ENCODE results near the gene GLDN. TPM values are rescaled to one million over a fixed set of nuclear protein-coding genes. Genes with fewer than 3 reads are reported as not detected.
"Not testable (repeated sequence)": the region's sequence is repeated elsewhere in the genome, so short reads cannot be mapped to it uniquely, and the experiment has no call there.

The GLDN gene
- total RNA-seq, 2 donors from 2014 or later: 1.9 to 9.4 TPM

DNA sequence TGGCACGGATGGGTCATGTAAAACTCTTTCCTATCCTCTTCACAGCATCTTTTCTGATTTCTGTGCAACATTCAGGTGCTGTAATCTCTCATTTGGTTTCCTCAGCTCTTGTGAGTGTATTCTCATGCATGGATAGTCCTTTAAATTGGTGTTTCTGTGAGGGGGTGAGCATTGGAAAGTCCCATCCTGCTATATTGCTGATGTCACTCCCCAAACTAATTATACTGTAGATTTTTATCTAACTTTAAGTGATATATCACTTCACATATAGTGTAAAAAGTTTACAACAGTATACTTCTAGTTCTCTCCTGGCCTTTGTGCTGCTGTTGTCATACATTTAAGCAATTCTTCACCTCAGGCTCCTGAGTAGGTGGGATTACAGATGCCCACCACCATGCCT is 102.7 kb downstream of the GLDN start:
- peaks cover 8% of the 10 kb centered on the region for H3K36me3 ChIP-seq
- H3K27ac ChIP-seq: no peak overlapping the region
- H3K4me1 ChIP-seq: no peaks in the 10 kb centered on the region
- H3K9me3 ChIP-seq: no peaks in the 10 kb centered on the region
- TF ChIP-seq, protein P1, sequence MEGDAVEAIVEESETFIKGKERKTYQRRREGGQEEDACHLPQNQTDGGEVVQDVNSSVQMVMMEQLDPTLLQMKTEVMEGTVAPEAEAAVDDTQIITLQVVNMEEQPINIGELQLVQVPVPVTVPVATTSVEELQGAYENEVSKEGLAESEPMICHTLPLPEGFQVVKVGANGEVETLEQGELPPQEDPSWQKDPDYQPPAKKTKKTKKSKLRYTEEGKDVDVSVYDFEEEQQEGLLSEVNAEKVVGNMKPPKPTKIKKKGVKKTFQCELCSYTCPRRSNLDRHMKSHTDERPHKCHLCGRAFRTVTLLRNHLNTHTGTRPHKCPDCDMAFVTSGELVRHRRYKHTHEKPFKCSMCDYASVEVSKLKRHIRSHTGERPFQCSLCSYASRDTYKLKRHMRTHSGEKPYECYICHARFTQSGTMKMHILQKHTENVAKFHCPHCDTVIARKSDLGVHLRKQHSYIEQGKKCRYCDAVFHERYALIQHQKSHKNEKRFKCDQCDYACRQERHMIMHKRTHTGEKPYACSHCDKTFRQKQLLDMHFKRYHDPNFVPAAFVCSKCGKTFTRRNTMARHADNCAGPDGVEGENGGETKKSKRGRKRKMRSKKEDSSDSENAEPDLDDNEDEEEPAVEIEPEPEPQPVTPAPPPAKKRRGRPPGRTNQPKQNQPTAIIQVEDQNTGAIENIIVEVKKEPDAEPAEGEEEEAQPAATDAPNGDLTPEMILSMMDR (IDR thresholded peaks at IDR 0.05): no peak
- no peaks in the 10 kb centered on the region for H3K27me3 ChIP-seq
- DNase-seq (ENCODE audit: low spot score): no peak
- no peak overlapping the region for H3K4me3 ChIP-seq

DNA sequence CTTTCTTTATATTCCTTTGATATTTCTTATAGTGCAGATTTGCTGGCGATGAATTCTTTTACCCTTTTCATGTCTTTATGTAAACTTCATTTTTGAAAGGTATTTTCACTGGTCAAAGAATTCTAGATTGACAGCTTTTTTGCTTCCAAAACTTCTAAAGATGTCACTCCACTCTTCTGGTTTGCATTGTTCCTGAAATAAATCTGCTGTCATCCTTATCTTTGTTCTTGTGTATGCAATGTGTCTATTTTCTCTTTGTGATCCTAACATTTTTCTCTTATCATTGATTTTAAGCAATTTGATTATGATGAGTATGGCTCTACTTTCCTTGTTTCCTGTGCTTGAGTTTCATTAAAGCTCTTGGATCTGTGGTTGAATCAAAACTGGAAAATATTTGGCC is 103.4 kb downstream of the GLDN start:
- TF ChIP-seq, protein P1 (IDR thresholded peaks at IDR 0.05): no peak
- no peak for DNase-seq (ENCODE audit: low spot score)
- H3K27ac ChIP-seq: no peak overlapping the region
- no peaks in the 10 kb centered on the region for H3K27me3 ChIP-seq
- H3K9me3 ChIP-seq: no peaks in the 10 kb centered on the region
- H3K36me3 ChIP-seq: peaks cover 15% of the 10 kb centered on the region
- H3K4me3 ChIP-seq: no peak overlapping the region
- H3K4me1 ChIP-seq: no peaks in the 10 kb centered on the region

DNA sequence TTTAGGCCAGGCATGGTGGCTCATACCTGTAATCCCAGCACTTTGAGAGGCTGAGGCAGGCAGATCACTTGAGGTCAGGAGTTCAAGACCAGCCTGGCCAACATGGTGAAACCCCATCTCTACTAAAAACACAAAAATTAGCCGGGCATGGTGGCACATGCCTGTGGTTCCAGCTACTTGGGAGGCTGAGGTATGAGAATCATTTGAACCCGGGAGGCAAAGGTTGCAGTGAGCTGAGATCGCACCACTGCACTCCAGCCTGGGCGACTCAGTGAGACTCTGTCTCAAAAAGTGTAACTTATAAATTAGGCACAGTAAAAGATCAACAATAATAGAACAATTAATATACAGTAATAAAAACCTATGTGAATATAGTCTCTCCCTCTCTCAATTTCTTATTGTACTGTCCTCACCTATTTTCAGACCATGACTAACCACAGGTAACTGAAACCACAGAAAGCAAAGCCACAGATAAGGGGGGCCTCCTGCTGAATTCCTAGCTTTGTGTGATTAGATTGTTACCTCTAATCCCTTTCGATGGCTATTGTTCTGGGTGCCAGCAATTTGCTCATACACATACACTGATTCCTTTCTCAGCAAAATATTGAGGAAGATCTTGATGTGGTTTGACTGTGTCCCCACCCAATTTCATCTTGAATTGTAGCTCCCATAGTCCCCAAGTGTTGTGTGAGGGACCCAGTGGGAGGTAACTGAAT is 104.7 kb downstream of the GLDN start:
- not testable (repeated sequence) for H3K9me3 ChIP-seq; DNase-seq (ENCODE audit: low spot score); H3K4me3 ChIP-seq; H3K27ac ChIP-seq; H3K27me3 ChIP-seq; H3K4me1 ChIP-seq
- H3K36me3 ChIP-seq: peaks cover 18% of the 10 kb centered on the region

DNA sequence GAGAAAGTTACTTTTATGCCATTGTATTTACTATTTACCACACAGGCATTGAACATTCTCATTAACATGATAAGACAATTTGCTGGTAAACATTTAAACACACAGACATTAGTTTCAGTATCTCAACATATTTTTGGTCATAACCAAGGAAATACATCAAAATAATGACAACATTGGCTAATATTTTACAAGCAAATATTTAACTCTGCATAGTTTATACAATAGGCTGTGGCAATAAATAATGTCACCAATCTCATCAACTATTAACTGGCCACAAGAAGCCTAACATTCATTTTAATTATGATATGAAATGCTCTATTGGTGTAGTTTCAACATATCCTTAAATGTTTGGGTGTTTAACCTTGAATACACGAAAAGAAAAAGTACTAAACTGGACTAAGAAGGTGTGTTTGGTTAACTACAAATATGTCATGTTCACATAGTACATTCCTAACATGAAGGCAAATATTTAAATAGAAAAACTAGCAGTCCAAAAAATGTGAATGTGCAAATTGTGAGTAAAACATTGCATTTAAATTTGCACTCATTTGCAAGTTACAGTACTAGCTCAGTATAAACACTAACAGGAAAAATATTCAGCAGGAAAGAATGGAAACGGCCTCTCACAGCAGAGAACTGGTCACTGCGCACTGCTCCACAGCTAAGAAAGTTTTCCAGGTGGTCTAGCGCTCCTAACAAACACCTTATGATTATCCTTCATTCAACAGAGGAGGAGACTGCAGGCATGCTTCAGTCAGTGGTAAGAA is 106.6 kb downstream of the GLDN start:
- H3K4me1 ChIP-seq: no peaks in the 10 kb centered on the region
- DNase-seq (ENCODE audit: low spot score): no peak
- no peaks in the 10 kb centered on the region for H3K27me3 ChIP-seq
- H3K9me3 ChIP-seq: no peaks in the 10 kb centered on the region
- TF ChIP-seq, protein P1 (IDR thresholded peaks at IDR 0.05): no peak
- no peak overlapping the region for H3K4me3 ChIP-seq
- no peak overlapping the region for H3K27ac ChIP-seq
- H3K36me3 ChIP-seq: peaks cover 18% of the 10 kb centered on the region

DNA sequence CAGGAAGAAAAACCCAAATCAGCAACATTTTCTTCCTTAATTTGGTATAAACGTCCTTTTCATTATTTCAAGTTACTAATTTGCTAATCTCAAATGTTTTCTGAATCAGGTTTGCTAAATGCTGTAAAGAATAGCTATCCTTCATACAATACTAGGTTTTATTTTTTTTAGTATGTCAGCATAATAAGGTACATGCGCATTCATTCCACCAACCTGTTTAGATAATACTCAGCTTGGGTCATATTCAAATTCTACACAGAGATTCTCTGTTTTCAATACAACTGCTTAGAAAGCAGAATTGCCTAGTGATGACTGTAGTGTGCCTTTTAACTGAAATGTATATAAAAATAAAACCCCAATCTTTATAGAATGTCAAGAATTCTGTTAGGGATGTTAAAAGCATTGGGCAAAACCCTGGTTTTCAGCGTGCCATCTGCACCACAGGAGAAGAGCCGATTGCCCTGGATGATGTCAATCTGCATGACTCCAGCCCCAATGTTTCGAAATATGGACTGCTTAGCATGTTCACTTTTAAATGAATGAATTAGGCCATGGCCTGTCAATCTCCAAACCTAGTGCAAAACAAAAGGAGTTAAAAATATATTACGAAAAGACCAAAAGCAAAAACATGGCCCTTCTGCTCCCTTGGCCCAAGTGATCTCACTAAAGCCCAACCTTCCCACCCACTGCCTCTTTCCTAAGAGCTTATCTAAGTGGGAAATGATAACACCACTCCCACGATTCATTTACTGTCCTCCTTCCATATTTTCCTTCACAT is 107.4 kb downstream of the GLDN start:
- TF ChIP-seq, protein P1 (IDR thresholded peaks at IDR 0.05): no peak
- H3K27ac ChIP-seq: no peak overlapping the region
- H3K4me1 ChIP-seq: no peaks in the 10 kb centered on the region
- peaks cover 18% of the 10 kb centered on the region for H3K36me3 ChIP-seq
- H3K9me3 ChIP-seq: no peaks in the 10 kb centered on the region
- no peak for DNase-seq (ENCODE audit: low spot score)
- H3K4me3 ChIP-seq: no peak overlapping the region
- no peaks in the 10 kb centered on the region for H3K27me3 ChIP-seq

DNA sequence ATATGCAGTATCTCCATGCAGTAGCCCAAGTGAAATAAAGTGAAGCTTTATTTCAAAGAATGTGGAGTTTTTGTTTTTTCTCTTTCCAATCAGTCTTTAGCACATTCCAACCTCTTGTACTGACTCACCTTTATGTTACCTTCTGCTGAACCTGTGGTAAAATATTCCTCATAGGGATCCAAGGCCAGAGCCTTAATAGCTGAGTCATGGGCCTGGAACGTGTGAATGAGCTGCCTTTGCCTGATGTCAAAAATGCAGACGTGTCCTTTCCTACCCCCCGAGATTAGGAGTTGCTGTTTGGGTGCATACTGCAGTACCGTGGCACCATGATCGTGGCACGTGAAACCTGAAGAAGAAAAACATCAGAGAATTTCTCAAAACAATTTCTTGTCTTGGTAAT is 108.5 kb downstream of the GLDN start:
- H3K36me3 ChIP-seq: peaks cover 23% of the 10 kb centered on the region

More for the DNA sequence above, 108.5 kb downstream of the GLDN start:
- H3K27ac ChIP-seq: no peak overlapping the region
- no peaks in the 10 kb centered on the region for H3K27me3 ChIP-seq
- no peaks in the 10 kb centered on the region for H3K4me1 ChIP-seq
- H3K9me3 ChIP-seq: no peaks in the 10 kb centered on the region
- DNase-seq (ENCODE audit: low spot score): no peak
- TF ChIP-seq, protein P1 (IDR thresholded peaks at IDR 0.05): no peak
- no peak overlapping the region for H3K4me3 ChIP-seq

Data from right atrium auricular region (tissue), 2 donors.